Spleen (tissue), 7 donors: ENCODE results near the gene SKIC8.

Experiments used
- CTCF ChIP-seq, 11 experiments: fragments of 200-600 bp in 7 of 11; fragments of 450-650 bp in 4 of 11; sonication (generic) in 4 of 11; IDR thresholded peaks in 8 of 11; conservative IDR thresholded peaks in 3 of 11; 1 replicate in 7 of 11; 2 replicates in 4 of 11; pipeline versions ENCODE4 v1.4.0 to v1.8.0; 2016 to 2021; ENCODE audit warnings: antibody characterized with exemption in 11 of 11, inconsistent platforms in 4 of 11, mild to moderate bottlenecking in 1 of 11
- POLR2AphosphoS5 ChIP-seq, 3 donors: sonication (generic); formaldehyde crosslinking; IDR thresholded peaks; one replicate each; pipeline ENCODE4 v1.5.1; 2017; ENCODE audit warnings: antibody characterized with exemption in 3 of 3
- donor health status: DM: no; HTN: no; CAD: no; lungs with moderate emphysema.
- donor health status: DM: no; HTN: no; CAD: no.
- donor health status: DM: no; HTN: no; CAD: no.

DNA sequence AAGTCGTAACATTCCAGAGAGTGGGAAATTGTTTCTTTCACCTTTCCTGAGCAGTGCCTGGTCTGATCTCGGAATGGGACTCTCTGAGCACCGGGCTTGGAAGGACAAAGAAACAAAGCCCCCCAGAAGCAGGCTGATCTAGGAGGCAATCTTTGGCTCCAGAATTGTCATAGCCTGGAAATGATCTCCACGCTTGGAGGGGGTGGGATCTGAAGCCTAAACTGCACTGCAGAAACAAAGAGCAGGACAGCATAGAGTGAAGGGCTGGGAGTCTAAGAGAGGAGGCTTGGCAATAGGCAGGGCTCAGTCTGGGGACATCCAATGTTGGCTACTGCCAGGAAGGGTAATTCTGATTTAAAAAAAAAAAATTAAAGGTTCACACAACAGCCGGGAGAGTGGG, 42.6 kb upstream of the SKIC8 start:
- TF ChIP-seq CTCF (IDR thresholded peaks at IDR 0.05 in 8 of 11, conservative IDR thresholded peaks at IDR 0.05 in 3 of 11): no peak
- TF ChIP-seq POLR2AphosphoS5 (IDR thresholded peaks at IDR 0.05): no peak
